Posterior cingulate gyrus (tissue), 11 donors: ENCODE data around the gene TMEM248.
"Not testable (repeated sequence)": the region's sequence is repeated elsewhere in the genome, so short reads cannot be mapped to it uniquely, and the experiment has no call there.

Source experiments
- DNase-seq, 10 donors: peaks; one replicate each; pipeline versions ENCODE4 v3.0.0 to v3.0.0-alpha.2; 2020 to 2021; ENCODE audit warnings: mixed read lengths in 3 of 10
- intact Hi-C: fragments of 100-400 bp; cut with DNase I; formaldehyde crosslinking; loops from one replicate; pipeline ENCODE4 v1.15.1; 2023

TMEM248 gene

GRCh38 chr7:66946545-66946944 is 25.5 kb downstream of the TMEM248 start:
- no peak for DNase-seq
- intact Hi-C loops: no loop called here

GRCh38 chr7:66948480-66949109 is 27.6 kb downstream of the TMEM248 start:
- no peak for DNase-seq
- intact Hi-C loops: no loop called here

- DNase-seq: no peak
- intact Hi-C loops: no loop called here
Measured at GRCh38 chr7:66950311-66950710, 29.3 kb downstream of the TMEM248 start.

- intact Hi-C loops: no loop called here
- peak; percentile 42 to 96 (median 69) for DNase-seq
Measured at GRCh38 chr7:66950763-66951162, 29.7 kb downstream of the TMEM248 start.

- DNase-seq: peak in 1 of 10 donors; percentile 31
- intact Hi-C loops: no loop called here
Measured at GRCh38 chr7:66952343-66953043, 31.5 kb downstream of the TMEM248 start.

GRCh38 chr7:66953044-66953427 is 32.0 kb downstream of the TMEM248 start:
- intact Hi-C loops: no loop called here
- peak in 1 of 10 donors; percentile 3 for DNase-seq

- intact Hi-C loops: no loop called here
- DNase-seq: peak in 2 of 10 donors; percentile 68 to 74
Measured at GRCh38 chr7:66957595-66958290, 36.7 kb downstream of the TMEM248 start.

- intact Hi-C loops: no loop called here
Measured at GRCh38 chr7:66958538-66959350, 37.7 kb downstream of the TMEM248 start.

GRCh38 chr7:66960192-66960591 is 39.2 kb downstream of the TMEM248 start:
- intact Hi-C loops: no loop called here
- DNase-seq: peak in 1 of 10 donors; percentile 44

More at GRCh38 chr7:66958538-66959350, 37.7 kb downstream of the TMEM248 start:
- DNase-seq: peak in 1 of 10 donors; percentile 55

- DNase-seq: peak in 1 of 10 donors; percentile 27
- intact Hi-C loops: no loop called here
Measured at GRCh38 chr7:66961096-66961495, 40.1 kb downstream of the TMEM248 start.

GRCh38 chr7:66964411-66964810 is 43.4 kb downstream of the TMEM248 start:
- intact Hi-C loops: no loop called here
- DNase-seq: peak in 1 of 10 donors; percentile 2

- intact Hi-C loops: no loop called here
- peak in 1 of 10 donors; percentile 75 for DNase-seq
Measured at GRCh38 chr7:66967029-66967428, 46.0 kb downstream of the TMEM248 start.

- intact Hi-C loops, DNase-seq: not testable (repeated sequence)
Measured at GRCh38 chr7:66969001-66969400, 48.0 kb downstream of the TMEM248 start.

- intact Hi-C loops: no loop called here
- no peak for DNase-seq
Measured at GRCh38 chr7:66970310-66970709, 49.3 kb downstream of the TMEM248 start.

- intact Hi-C loops: no loop called here
- DNase-seq: peak in 1 of 10 donors; percentile 31
Measured at GRCh38 chr7:66974986-66975590, 54.1 kb downstream of the TMEM248 start.

- intact Hi-C loops, DNase-seq: not testable (repeated sequence)
Measured at GRCh38 chr7:66978312-66978711, 57.3 kb downstream of the TMEM248 start.

- intact Hi-C loops, DNase-seq: not testable (repeated sequence)
Measured at GRCh38 chr7:66979013-66979412, 58.0 kb downstream of the TMEM248 start.

GRCh38 chr7:66980336-66980735 is 59.3 kb downstream of the TMEM248 start:
- DNase-seq, intact Hi-C loops: not testable (repeated sequence)

GRCh38 chr7:66989552-66989951 is 68.5 kb downstream of the TMEM248 start:
- intact Hi-C loops: not testable (repeated sequence)

GRCh38 chr7:66994051-66994450 is 73.0 kb downstream of the TMEM248 start:
- intact Hi-C loops: loop anchor here (5.0 to 10.0 kb wide), 2 partner anchors 72 to 499 kb away; partner anchors contain the start of gene TMEM248
- DNase-seq: not testable (repeated sequence)

More at GRCh38 chr7:66989552-66989951, 68.5 kb downstream of the TMEM248 start:
- DNase-seq: not testable (repeated sequence)
